Ovary (tissue), 9 donors: ENCODE data around the gene GNG7. TPM values are rescaled to one million over a fixed set of nuclear protein-coding genes. Genes with fewer than 3 reads are reported as not detected.
A peak's percentile ranks its signal among the peaks of the same experiment; 100 is the strongest.

Experiments
- DNase-seq, 5 donors: peaks; one replicate each; pipeline ENCODE4 v3.0.0-alpha.2; 2019 to 2020
- H3K27ac ChIP-seq, 2 donors: fragments of 200-600 bp; one replicate each; pipeline versions ENCODE4 v1.5.1 to v1.8.0; 2019 to 2022
- H3K27me3 ChIP-seq: fragments of 200-600 bp; one replicate; pipeline ENCODE4 v1.8.0; 2022
- H3K36me3 ChIP-seq: fragments of 200-600 bp; sonication (generic); one replicate; pipeline ENCODE4 v1.5.1; 2019
- H3K4me1 ChIP-seq: one replicate; pipeline ENCODE4 v1.8.1; 2013; ENCODE audit warnings: mild to moderate bottlenecking, moderate library complexity; ENCODE audit not compliant: insufficient read depth
- H3K4me3 ChIP-seq: fragments of 200-600 bp; sonication (generic); one replicate; pipeline ENCODE4 v1.5.1; 2017
- H3K9me3 ChIP-seq, 2 donors: fragments of 200-600 bp in 1 of 2; sonication (generic) in 1 of 2; one replicate each; pipeline versions ENCODE4 v1.5.1 to v1.8.1; 2013 to 2019; ENCODE audit warnings: mild to moderate bottlenecking in 1 of 2, moderate library complexity in 1 of 2
- CTCF ChIP-seq, 3 donors: fragments of 450-650 bp in 2 of 3; fragments of 200-600 bp in 1 of 3; IDR thresholded peaks; one replicate each; pipeline versions ENCODE4 v1.5.1 to v1.8.0; 2016 to 2022; ENCODE audit warnings: antibody characterized with exemption in 3 of 3, mild to moderate bottlenecking in 1 of 3
- EP300 ChIP-seq: sonication (generic); formaldehyde crosslinking; IDR thresholded peaks from one replicate; pipeline ENCODE4 v1.6.1; 2017; ENCODE audit warnings: antibody characterized with exemption
- POLR2A ChIP-seq: fragments of 450-650 bp; IDR thresholded peaks from one replicate; pipeline ENCODE4 v1.6.1; 2017; ENCODE audit warnings: antibody characterized with exemption, mild to moderate bottlenecking, moderate library complexity
- WGBS, 3 donors: extraction: QIAGEN DNeasy Blood & Tissue Kit in 1 of 3; methylation state at CpG; one replicate each; pipeline versions ENCODE4 v1.1.5 to v1.1.7; 2013 to 2017; 5-methylcytosine and 5-hydroxymethylcytosine counted together
- intact Hi-C, 4 donors: fragments of 100-400 bp; cut with DNase I; formaldehyde crosslinking; loops; one replicate each; pipeline versions ENCODE4 v1.11.0 to v1.15.1; 2022 to 2023
- polyA plus RNA-seq, 2 donors: library from polyadenylated mRNA; stranded (reverse); fragments of 200-250 nt in 1 of 2; fragments of 350-450 nt in 1 of 2; fragmentation: Illumina TruSeq in 1 of 2; extraction: RNeasy Lipid Tissue Mini Kit (QIAGEN cat#74804) in 1 of 2; gene quantifications; one replicate each; pipeline ENCODE4 v1.2.3, GENCODE V29; 2013 to 2014
- total RNA-seq, 7 donors: library from RNA; depleted of rRNA in 2 of 7; stranded (reverse); fragments of >200 nt in 2 of 7; fragmentation: NEBNext Ultra II Directional in 3 of 7; extraction: Animal tissue kit (Norgen Biotek cat#: 25700) in 3 of 7; gene quantifications; one replicate each; pipeline versions ENCODE4 v1.1.0 to v1.2.4, GENCODE V29; 2016 to 2023
- donor health status: DM: no; HTN: no; CAD: no; lungs with moderate emphysema.
- donor health status: DM: no; HTN: no; CAD: no.
- donor health status: Bipolar disorder and iron deficiency.
- donor health status: DM: yes; HTN: yes; CAD: no.
- donor health status: DM: no; HTN: no; CAD: no.
- donor health status: DM: yes; HTN: yes; CAD: no.

The GNG7 gene
- total and polyA plus RNA-seq, 9 donors: 4.1 to 36.3 (median 15.1) TPM

GRCh38 chr19:2634228-2634951, 68.1 kb downstream of the GNG7 start:
- TF ChIP-seq POLR2A (no peak), CTCF (IDR thresholded peaks at IDR 0.05) (no peak), EP300 (no peak)

GRCh38 chr19:2633693-2634075, 68.8 kb downstream of the GNG7 start:
- peaks cover 19% of the 10 kb centered on the region for H3K4me1 ChIP-seq
- H3K4me3 ChIP-seq: no peak overlapping the region
- H3K27me3 ChIP-seq: no peaks in the 10 kb centered on the region
- WGBS, 3 donors: 74 to 85% (median 74%) methylated on average over 12 of the region's 12 CpGs
- intact Hi-C loops: no loop called here
- DNase-seq: no peak
- H3K36me3 ChIP-seq: no peaks in the 10 kb centered on the region
- no peak overlapping the region for H3K27ac ChIP-seq
- peaks cover 0 to 3% of the 10 kb centered on the region in 2 donors for H3K9me3 ChIP-seq
- no peak for TF ChIP-seq CTCF (IDR thresholded peaks at IDR 0.05)
- no peak for TF ChIP-seq POLR2A
- no peak for TF ChIP-seq EP300

More at GRCh38 chr19:2634228-2634951, 68.1 kb downstream of the GNG7 start:
- Histone ChIP-seq H3K36me3 (no peaks in the 10 kb centered on the region), H3K4me1 (peaks cover 19% of the 10 kb centered on the region), H3K9me3 (peaks cover 0 to 3% of the 10 kb centered on the region in 2 donors), H3K27ac (peak overlapping the region in 1 of 2 donors; percentile 78), H3K27me3 (no peaks in the 10 kb centered on the region), H3K4me3 (no peak overlapping the region)
- 14 to 46% (median 20%) methylated on average over 26 to 28 of the region's 28 CpGs for WGBS, 3 donors
- DNase-seq: peak in 3 of 5 donors; percentile 72 to 81 (median 78)
- intact Hi-C loops: no loop called here

GRCh38 chr19:2631213-2631821, 71.2 kb downstream of the GNG7 start:
- Histone ChIP-seq H3K4me3 (no peak overlapping the region), H3K27me3 (no peaks in the 10 kb centered on the region), H3K4me1 (peaks cover 12% of the 10 kb centered on the region), H3K9me3 (peaks cover 0 to 3% of the 10 kb centered on the region in 2 donors), H3K36me3 (no peaks in the 10 kb centered on the region), H3K27ac (no peak overlapping the region)
- 92 to 96% (median 94%) methylated on average over 4 of the region's 4 CpGs for WGBS, 3 donors
- no peak for DNase-seq
- TF ChIP-seq CTCF (IDR thresholded peaks at IDR 0.05) (no peak), POLR2A (no peak), EP300 (no peak)
- intact Hi-C loops: no loop called here

- intact Hi-C loops: no loop called here
- Histone ChIP-seq H3K27me3 (no peaks in the 10 kb centered on the region), H3K9me3 (peaks cover 0 to 3% of the 10 kb centered on the region in 2 donors), H3K4me1 (peaks cover 12% of the 10 kb centered on the region), H3K36me3 (no peaks in the 10 kb centered on the region), H3K27ac (no peak overlapping the region), H3K4me3 (no peak overlapping the region)
- TF ChIP-seq EP300: no peak
- DNase-seq: no peak
- WGBS, 3 donors: 94 to 99% (median 97%) methylated on average over 6 of the region's 6 CpGs
Observed at GRCh38 chr19:2630352-2631001, 72.0 kb downstream of the GNG7 start.
